C1 segment of cervical spinal cord (tissue), 14 donors: ENCODE data around the gene ABCA6.

Experiments
- DNase-seq, 14 donors: peaks; one replicate each; lab custom pipeline; 2025; lab: John Stamatoyannopoulos, UW

ABCA6 gene

DNA sequence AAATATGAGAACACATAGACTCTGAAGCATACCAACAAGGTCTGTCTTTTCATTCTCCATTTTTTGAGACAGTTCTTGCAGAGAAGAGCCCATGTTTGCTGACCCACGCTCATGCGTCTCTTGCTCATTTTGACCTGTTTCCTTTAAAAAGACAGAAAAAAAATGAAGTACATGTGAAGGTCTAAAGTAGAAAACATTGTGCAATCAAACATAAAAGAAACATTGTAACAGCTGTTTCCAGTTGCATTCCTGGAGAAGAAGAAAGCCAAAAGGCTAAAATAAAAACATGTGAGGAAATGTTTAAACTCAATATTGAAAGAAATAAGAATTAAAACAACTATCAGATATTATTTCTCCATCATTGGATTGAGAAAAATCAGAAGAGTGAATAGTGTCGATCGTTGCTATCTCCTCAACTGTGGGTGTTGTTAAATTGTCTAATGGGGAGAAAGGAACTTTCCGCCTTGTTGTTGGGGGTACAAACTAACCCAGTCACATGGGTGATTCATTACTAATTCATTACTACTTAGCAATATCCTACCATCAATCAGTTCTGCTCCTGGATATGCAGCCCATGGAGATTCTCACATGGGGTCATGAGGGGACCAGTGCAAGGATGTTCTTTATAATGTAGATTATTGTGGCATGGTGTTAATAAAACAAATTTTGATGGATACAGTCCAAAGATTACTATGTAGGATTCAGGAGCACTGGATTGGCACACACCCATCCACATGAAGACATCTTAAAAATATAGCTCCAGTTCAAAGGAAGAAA is 90.5 kb downstream of the ABCA6 start:
- no peak for DNase-seq

GRCh38 chr17:69048634-69049033 is 93.1 kb downstream of the ABCA6 start:
- no peak for DNase-seq

DNA sequence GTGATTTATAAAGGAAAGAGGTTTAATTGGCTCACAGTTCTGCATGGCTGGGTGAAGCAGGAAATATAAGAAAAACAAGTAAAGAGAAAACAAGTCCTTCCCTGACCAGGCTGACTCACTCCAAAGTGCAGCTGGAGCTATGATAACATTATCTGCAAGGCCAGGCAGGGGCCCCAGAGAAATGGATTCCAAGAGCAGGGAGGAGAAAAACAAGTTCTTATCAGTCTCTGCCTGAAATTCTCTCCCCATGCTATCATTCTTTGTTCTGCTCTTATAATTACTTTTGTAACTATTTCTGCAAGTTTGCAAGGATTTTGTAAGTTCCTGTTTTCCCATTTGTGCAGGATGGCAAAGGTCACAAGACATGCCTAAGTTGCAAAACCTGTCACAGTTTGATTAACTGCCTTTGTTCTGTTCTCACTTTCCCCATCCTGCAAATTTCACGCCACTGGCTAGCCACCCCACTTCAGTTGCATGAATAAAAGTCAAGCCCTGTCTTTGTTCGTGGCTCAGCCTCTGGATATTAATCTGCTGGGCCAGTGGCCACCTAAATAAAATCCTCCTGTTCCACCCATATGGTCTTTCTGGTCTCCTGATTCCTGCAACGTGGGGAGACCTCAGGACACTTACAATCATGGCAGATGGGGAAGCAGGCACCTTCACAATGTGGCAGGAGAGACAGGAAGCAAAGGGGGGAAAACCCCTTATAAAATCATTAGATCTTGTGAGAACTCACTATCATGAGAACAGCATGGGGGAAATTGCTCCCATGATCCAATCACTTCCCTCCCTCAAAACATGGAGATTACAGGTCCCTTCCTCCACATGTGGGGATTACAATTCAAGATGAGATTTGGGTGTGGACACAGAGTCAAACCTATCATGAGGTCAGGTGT is 94.1 kb downstream of the ABCA6 start:
- DNase-seq: no peak

GRCh38 chr17:69046121-69046807 is 95.4 kb downstream of the ABCA6 start:
- DNase-seq: no peak

DNA sequence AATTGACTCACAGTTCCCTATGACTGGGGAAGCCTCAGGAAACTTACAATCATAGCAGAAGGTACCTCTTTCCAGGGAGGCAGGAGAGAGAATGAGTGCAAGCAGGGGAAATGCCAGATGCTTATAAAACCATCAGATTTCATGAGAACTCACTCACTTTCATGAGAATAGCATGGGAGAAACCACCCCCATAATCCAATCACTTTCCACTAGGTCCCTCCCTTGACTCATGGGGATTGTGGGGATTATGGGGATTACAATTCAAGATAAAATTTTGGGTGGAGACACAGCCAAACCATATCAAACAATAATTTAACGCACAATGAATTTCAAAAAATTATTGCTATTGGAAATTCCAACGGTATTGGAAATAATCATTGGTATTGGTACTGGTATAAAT is 96.0 kb downstream of the ABCA6 start:
- DNase-seq: no peak

GRCh38 chr17:69044371-69044770 is 97.3 kb downstream of the ABCA6 start:
- no peak for DNase-seq

GRCh38 chr17:69043098-69043734 is 98.5 kb downstream of the ABCA6 start:
- DNase-seq: no peak

- no peak for DNase-seq
Measured at GRCh38 chr17:69042308-69042707, 99.4 kb downstream of the ABCA6 start.

GRCh38 chr17:69031839-69032238 is 109.9 kb downstream of the ABCA6 start:
- DNase-seq: no peak

DNA sequence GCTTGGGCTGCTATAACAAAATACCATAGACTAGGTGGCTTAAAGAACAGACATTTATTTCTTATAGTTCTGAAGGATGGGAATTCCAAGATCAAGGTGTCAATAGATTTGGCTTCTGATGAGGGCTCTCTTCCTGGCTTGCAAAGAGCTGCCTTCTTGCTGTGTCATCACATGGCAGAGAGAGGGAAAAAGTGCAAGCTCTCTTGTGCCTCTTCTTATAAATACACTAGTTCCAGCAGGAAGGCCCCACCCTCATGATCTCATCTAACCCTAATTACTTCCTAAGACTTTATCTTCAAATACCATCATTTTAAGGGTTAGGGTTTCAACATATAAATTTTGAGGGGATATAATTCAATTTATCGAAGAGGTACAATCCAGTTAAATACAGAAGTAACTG is 111.5 kb downstream of the ABCA6 start:
- DNase-seq: no peak
